Endothelial cell of umbilical vein (primary cell): ENCODE measurements around the gene MALRD1. TPM values are rescaled to one million over a fixed set of nuclear protein-coding genes. Genes with fewer than 3 reads are reported as not detected.

Experiments used
- BruUV-seq: library from RNA; stranded (reverse); fragments of 400-500 nt; replicated peaks from 2 replicates; lab custom pipeline; 2021; lab: Mats Ljungman, UMichigan
- CTCF ChIA-PET: fragments of 300-600, 350-600 bp; sonication (Branson Sonifier 250); formaldehyde crosslinking; loops from one replicate; lab custom pipeline; 2021; ENCODE audit warnings: antibody characterized with exemption, inconsistent platforms; lab: Charles Lee
- POLR2A ChIA-PET: fragments of 300-600, 350-600 bp; sonication (Branson Sonifier 250); formaldehyde crosslinking; loops from one replicate; lab custom pipeline; 2021; ENCODE audit warnings: antibody characterized with exemption, inconsistent platforms; lab: Charles Lee
- DNase-seq: peaks from one replicate; pipeline ENCODE4 v3.0.0-alpha.2; 2011; ENCODE audit warnings: low read depth, low spot score
- FAIRE-seq: peaks from 2 replicates; lab custom pipeline; 2011; peaks lifted over from hg19 to GRCh38; lab: Jason Lieb, UNC
- H2AFZ ChIP-seq: 2 replicates; pipeline ENCODE4 v1.6.0; 2012; ENCODE audit warnings: low read depth, low read length, control low read depth, inconsistent platforms
- H3K27ac ChIP-seq: 2 replicates; pipeline ENCODE4 v1.5.1; 2011; ENCODE audit warnings: low read depth, mild to moderate bottlenecking, control low read depth, low read length, moderate library complexity; ENCODE audit not compliant: insufficient read depth
- H3K27me3 ChIP-seq, 2 experiments: 2 replicates each; pipeline versions ENCODE4 v1.6.0 to v1.6.1; 2011; ENCODE audit warnings: low read length in 2 of 2, mixed read lengths in 1 of 2; ENCODE audit not compliant: control insufficient read depth in 2 of 2, insufficient read depth in 2 of 2
- H3K36me3 ChIP-seq, 2 experiments: 2 replicates in 1 of 2; 3 replicates in 1 of 2; pipeline ENCODE4 v1.5.1; 2011; ENCODE audit warnings: low read length in 2 of 2, mild to moderate bottlenecking in 1 of 2, moderate library complexity in 1 of 2; ENCODE audit not compliant: control insufficient read depth in 2 of 2, insufficient read depth in 2 of 2; ENCODE audit errors: extremely low read depth in 1 of 2
- H3K4me1 ChIP-seq: 3 replicates; pipeline ENCODE4 v1.5.1; 2011; ENCODE audit warnings: mild to moderate bottlenecking, low read length; ENCODE audit not compliant: control insufficient read depth, insufficient read depth; ENCODE audit errors: extremely low read depth
- H3K4me2 ChIP-seq: 2 replicates; pipeline ENCODE4 v1.6.1; 2011; ENCODE audit warnings: low read length, control low read depth, mixed read lengths; ENCODE audit not compliant: insufficient read depth
- H3K4me3 ChIP-seq, 3 experiments: fragments of 200-600 bp in 1 of 3; sonication (generic), shearing (Covaris generic) in 1 of 3; replicated peaks in 1 of 3; 2 replicates each; pipeline ENCODE4 v1.5.1; 2011 to 2016; ENCODE audit warnings: control low read depth in 3 of 3, low read length in 3 of 3, mild to moderate bottlenecking in 2 of 3, inconsistent platforms in 1 of 3, low read depth in 1 of 3, moderate library complexity in 1 of 3; ENCODE audit not compliant: insufficient read depth in 1 of 3
- H3K79me2 ChIP-seq: 2 replicates; pipeline ENCODE4 v1.6.0; 2012; ENCODE audit warnings: low read length, inconsistent platforms; ENCODE audit not compliant: control insufficient read depth, insufficient read depth
- H3K9ac ChIP-seq: replicated peaks from 2 replicates; pipeline ENCODE3; 2011; ENCODE audit warnings: low read length, control low read depth; ENCODE audit not compliant: insufficient read depth; ENCODE audit errors: extremely low read depth
- H3K9me1 ChIP-seq: replicated peaks from 3 replicates; pipeline ENCODE4 v1.6.0; 2011; ENCODE audit warnings: mild to moderate bottlenecking, low read length; ENCODE audit not compliant: control insufficient read depth, insufficient read depth; ENCODE audit errors: extremely low read depth
- H3K9me3 ChIP-seq: replicated peaks from 2 replicates; pipeline ENCODE4 v1.5.1; 2012; ENCODE audit warnings: low read length, inconsistent platforms; ENCODE audit not compliant: control insufficient read depth, insufficient read depth
- H4K20me1 ChIP-seq: replicated peaks from 2 replicates; pipeline ENCODE3; 2011; ENCODE audit warnings: mild to moderate bottlenecking, low read length; ENCODE audit not compliant: control insufficient read depth, insufficient read depth; ENCODE audit errors: extremely low read depth
- CTCF ChIP-seq, 2 donors: IDR thresholded peaks; 1 replicate in 1 of 2; 2 replicates in 1 of 2; pipeline ENCODE4 v1.5.1; 2011; ENCODE audit warnings: low read length in 2 of 2, mild to moderate bottlenecking in 2 of 2, moderate library complexity in 2 of 2, control low read depth in 1 of 2, inconsistent platforms in 1 of 2, low read depth in 1 of 2; ENCODE audit not compliant: insufficient read depth in 1 of 2; ENCODE audit errors: extremely low read depth in 1 of 2
- EZH2 ChIP-seq: IDR thresholded peaks from 2 replicates; pipeline ENCODE4 v1.6.1; 2012; ENCODE audit warnings: borderline replicate concordance, low read depth, mild to moderate bottlenecking, moderate library complexity, low read length, inconsistent platforms; ENCODE audit not compliant: severe bottlenecking
- FOS ChIP-seq: IDR thresholded peaks from 2 replicates; pipeline ENCODE4 v1.6.1; 2011; ENCODE audit warnings: mild to moderate bottlenecking, low read length, moderate library complexity, borderline replicate concordance; ENCODE audit not compliant: insufficient read depth
- GATA2 ChIP-seq: IDR thresholded peaks from 2 replicates; pipeline ENCODE4 v1.7.0; 2011; ENCODE audit warnings: low read depth, mild to moderate bottlenecking, moderate library complexity, mixed read lengths, low read length; ENCODE audit not compliant: insufficient read length, insufficient read depth
- JUN ChIP-seq: IDR thresholded peaks from 2 replicates; pipeline ENCODE4 v1.6.1; 2011; ENCODE audit warnings: borderline replicate concordance, low read depth; ENCODE audit not compliant: insufficient read length, insufficient read depth
- MAX ChIP-seq: IDR thresholded peaks from 2 replicates; pipeline ENCODE4 v1.6.1; 2011; ENCODE audit not compliant: insufficient read depth, insufficient read length
- MYC ChIP-seq: IDR thresholded peaks from one replicate; pipeline ENCODE4 v1.6.1; 2011; ENCODE audit warnings: mild to moderate bottlenecking, low read depth, low read length
- POLR2A ChIP-seq: IDR thresholded peaks from 2 replicates; pipeline ENCODE4 v1.6.1; 2012; ENCODE audit warnings: low read depth, mild to moderate bottlenecking, control low read depth, low read length
- POLR2AphosphoS5 ChIP-seq: IDR thresholded peaks from 2 replicates; pipeline ENCODE4 v1.6.1; 2012; ENCODE audit warnings: low read depth, mild to moderate bottlenecking, control low read depth, low read length, moderate library complexity; ENCODE audit not compliant: insufficient read depth
- dilution Hi-C: fragments of 300-500 bp; cut with MboI; formaldehyde crosslinking; loops from one replicate; pipeline ENCODE4 v1.15.0; 2019; ENCODE audit warnings: low sequenced_read_pairs; ENCODE audit not compliant: extremely low pct_ligation_motif_present
- intact Hi-C: fragments of 100-400 bp; cut with micrococcal nuclease; formaldehyde crosslinking; loops from one replicate; pipeline ENCODE4 v1.10.0; 2022
- polyA plus RNA-seq, 4 experiments: library from polyadenylated mRNA; depleted of rRNA in 3 of 4; stranded (reverse) in 3 of 4; unstranded in 1 of 4; fragments of >200 nt; gene quantifications; 2 replicates each; pipeline versions ENCODE4 v1.2.1 to v1.2.3, GENCODE V29; 2011 to 2012; ENCODE audit warnings: missing spikeins in 1 of 4
- total RNA-seq: library from RNA; stranded (reverse); gene quantifications from 2 replicates; pipeline ENCODE4 v1.2.3, GENCODE V29; 2021

The MALRD1 gene
- total and polyA plus RNA-seq, 2 donors (not counting 3 experiments of a cell fraction or from before 2014, with no cell fraction given) = not detected

GRCh38 chr10:19689231-19689630 lies 640.6 kb downstream of the MALRD1 start:
- no TSS peak for BruUV-seq
- dilution Hi-C loops = no loop called here
- POLR2A ChIA-PET = no interaction called here
- no peaks in the 10 kb centered on the region for H3K79me2 ChIP-seq
- no peaks in the 10 kb centered on the region for H3K27me3 ChIP-seq
- no peaks in the 10 kb centered on the region for H3K9me3 ChIP-seq
- no peaks in the 10 kb centered on the region for H4K20me1 ChIP-seq
- H3K9me1 ChIP-seq = no peaks in the 10 kb centered on the region
- H3K9ac ChIP-seq = no peak overlapping the region
- FAIRE-seq (no peak), DNase-seq (no peak)
- intact Hi-C loops = no loop called here
- TF ChIP-seq JUN (no peak), EZH2 (no peak), CTCF (IDR thresholded peaks at IDR 0.05; ENCODE audit: extremely low read depth in 1 of 2, insufficient read depth in 1 of 2, low read depth in 1 of 2, low read length in 2 of 2) (no peak)
- no peak overlapping the region for H3K4me3 ChIP-seq
- H3K27ac ChIP-seq = no peak overlapping the region
- no peak overlapping the region for H3K4me2 ChIP-seq
- no peaks in the 10 kb centered on the region for H3K36me3 ChIP-seq
- CTCF ChIA-PET = no interaction called here
- H2AFZ ChIP-seq = no peak overlapping the region
- H3K4me1 ChIP-seq = no peaks in the 10 kb centered on the region

- CTCF ChIA-PET = no interaction called here
- BruUV-seq = no TSS peak
Observed at GRCh38 chr10:19699299-19699698, 650.7 kb downstream of the MALRD1 start.

More at GRCh38 chr10:19699299-19699698, 650.7 kb downstream of the MALRD1 start:
- no peak overlapping the region for H3K9ac ChIP-seq
- H3K4me1 ChIP-seq = no peaks in the 10 kb centered on the region
- no peak overlapping the region for H3K4me3 ChIP-seq
- no peaks in the 10 kb centered on the region for H3K36me3 ChIP-seq
- FAIRE-seq (no peak), DNase-seq (no peak)
- intact Hi-C loops (no loop called here), dilution Hi-C loops (no loop called here)
- H3K79me2 ChIP-seq = no peaks in the 10 kb centered on the region
- no peak overlapping the region for H3K27ac ChIP-seq
- H2AFZ ChIP-seq = no peak overlapping the region
- H3K9me3 ChIP-seq = peaks cover 2% of the 10 kb centered on the region
- H4K20me1 ChIP-seq = no peaks in the 10 kb centered on the region
- no peaks in the 10 kb centered on the region for H3K27me3 ChIP-seq
- H3K4me2 ChIP-seq = no peak overlapping the region
- no peaks in the 10 kb centered on the region for H3K9me1 ChIP-seq
- POLR2A ChIA-PET = no interaction called here
- TF ChIP-seq EZH2 = no peak
- no peak for TF ChIP-seq JUN
- no peak for TF ChIP-seq CTCF (IDR thresholded peaks at IDR 0.05; ENCODE audit: extremely low read depth in 1 of 2, insufficient read depth in 1 of 2, low read depth in 1 of 2, low read length in 2 of 2)
- no peak for TF ChIP-seq GATA2
- TF ChIP-seq POLR2AphosphoS5 = no peak
- no peak for TF ChIP-seq FOS
- TF ChIP-seq POLR2A = no peak
- no peak for TF ChIP-seq MAX
- no peak for TF ChIP-seq MYC
